NCI-H1436 (cell line): ENCODE results near the gene ACSM2B.
"Not testable (repeated sequence)": the region's sequence is repeated elsewhere in the genome, so short reads cannot be mapped to it uniquely, and the experiment has no call there.

Experiments used
- DNase-seq: peaks from one replicate; lab custom pipeline; 2025; lab: John Stamatoyannopoulos, UW

ACSM2B gene

GRCh38 chr16:20576145-20576544 lies at the start of gene ACSM2B:
TSS of gene ACSM2B (minus strand) at chr16:20576367. CDS start at chr16:20564845, 11,522 bp downstream.
- DNase-seq, result not testable (repeated sequence)

GRCh38 chr16:20624882-20625807 lies 49.0 kb upstream of the ACSM2B start:
- no peak for DNase-seq

GRCh38 chr16:20624205-20624604 lies 48.0 kb upstream of the ACSM2B start:
- DNase-seq, result no peak

- no peak for DNase-seq
Observed at GRCh38 chr16:20622498-20622870, 46.3 kb upstream of the ACSM2B start.

GRCh38 chr16:20621406-20621805 lies 45.2 kb upstream of the ACSM2B start:
- DNase-seq, result no peak

- DNase-seq, result no peak
Observed at GRCh38 chr16:20620770-20621169, 44.6 kb upstream of the ACSM2B start.

GRCh38 chr16:20620003-20620402 lies 43.8 kb upstream of the ACSM2B start:
- no peak for DNase-seq

- DNase-seq, result no peak
Observed at GRCh38 chr16:20617271-20617670, 41.1 kb upstream of the ACSM2B start.

- no peak for DNase-seq
Observed at GRCh38 chr16:20614186-20615141, 38.3 kb upstream of the ACSM2B start.

- no peak for DNase-seq
Observed at GRCh38 chr16:20613481-20614185, 37.5 kb upstream of the ACSM2B start.

GRCh38 chr16:20612551-20613480 lies 36.6 kb upstream of the ACSM2B start:
- DNase-seq, result no peak

GRCh38 chr16:20611975-20612481 lies 35.9 kb upstream of the ACSM2B start:
- DNase-seq, result no peak

- DNase-seq, result no peak
Observed at GRCh38 chr16:20611350-20611902, 35.3 kb upstream of the ACSM2B start.

- no peak for DNase-seq
Observed at GRCh38 chr16:20610892-20611349, 34.8 kb upstream of the ACSM2B start.

- no peak for DNase-seq
Observed at GRCh38 chr16:20610211-20610891, 34.2 kb upstream of the ACSM2B start.

- DNase-seq, result not testable (repeated sequence)
Observed at GRCh38 chr16:20602205-20602604, 26.0 kb upstream of the ACSM2B start.

- not testable (repeated sequence) for DNase-seq
Observed at GRCh38 chr16:20599475-20599874, 23.3 kb upstream of the ACSM2B start.

GRCh38 chr16:20598832-20599469 lies 22.8 kb upstream of the ACSM2B start:
- DNase-seq, result no peak

- DNase-seq, result not testable (repeated sequence)
Observed at GRCh38 chr16:20595694-20596093, 19.5 kb upstream of the ACSM2B start.
